ENCODE measurements around the gene VPS13D.

The VPS13D gene

DNA sequence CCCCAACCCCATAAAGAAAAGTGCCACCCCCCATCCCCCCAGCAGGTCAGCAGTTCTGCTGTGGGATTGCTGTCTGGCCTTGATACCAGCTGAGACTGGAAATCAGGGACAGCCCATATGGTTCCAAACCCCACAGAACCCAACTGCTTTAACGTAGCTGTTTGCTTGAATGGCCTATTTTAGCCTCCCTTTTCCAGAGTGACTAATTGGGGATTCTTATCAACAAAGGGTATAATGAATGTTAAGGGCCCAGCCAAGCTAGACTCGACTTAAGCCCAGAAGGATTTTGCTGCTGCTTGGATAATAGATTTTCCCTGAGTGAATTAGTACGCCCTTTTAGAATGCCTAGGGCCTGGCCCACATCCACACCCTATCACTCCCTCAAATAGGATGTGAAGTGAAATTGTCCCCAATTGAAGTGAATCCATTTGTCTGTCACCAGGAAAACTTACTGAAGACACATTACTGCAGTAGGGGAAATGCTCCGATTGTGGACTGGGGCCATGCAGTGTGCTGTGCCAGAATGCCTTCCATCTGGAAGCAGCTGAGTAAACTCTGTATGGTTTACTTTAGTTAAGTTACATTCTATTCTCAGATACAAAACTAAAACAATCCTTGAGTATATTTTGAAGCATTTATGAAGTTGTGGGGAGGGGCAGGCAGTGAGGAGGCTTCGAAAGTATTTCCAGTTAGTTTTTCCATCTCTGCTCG, 231.2 kb downstream of the VPS13D start:
- ChIA-PET POLR2A (no interaction called here), CTCF (interaction anchor here (1.2 kb wide), 1 partner anchor 16 kb away, joined by 3 read pairs; no protein-coding TSS in a partner anchor)
- DNase-seq (ENCODE audit: extremely low spot score): no peak
- TF ChIP-seq CTCF (IDR thresholded peaks at IDR 0.05; ENCODE audit: control extremely low read depth, extremely low read depth, low read depth, missing control alignments): no peak

GRCh38 chr1:12461754-12462153, 231.9 kb downstream of the VPS13D start:
- POLR2A ChIA-PET: no interaction called here
- TF ChIP-seq CTCF (IDR thresholded peaks at IDR 0.05; ENCODE audit: control extremely low read depth, extremely low read depth, low read depth, missing control alignments): no peak
- CTCF ChIA-PET: interaction anchor here (1.2 kb wide), 1 partner anchor 15 kb away, joined by 3 read pairs; no protein-coding TSS in a partner anchor
- no peak for DNase-seq (ENCODE audit: extremely low spot score)

DNA sequence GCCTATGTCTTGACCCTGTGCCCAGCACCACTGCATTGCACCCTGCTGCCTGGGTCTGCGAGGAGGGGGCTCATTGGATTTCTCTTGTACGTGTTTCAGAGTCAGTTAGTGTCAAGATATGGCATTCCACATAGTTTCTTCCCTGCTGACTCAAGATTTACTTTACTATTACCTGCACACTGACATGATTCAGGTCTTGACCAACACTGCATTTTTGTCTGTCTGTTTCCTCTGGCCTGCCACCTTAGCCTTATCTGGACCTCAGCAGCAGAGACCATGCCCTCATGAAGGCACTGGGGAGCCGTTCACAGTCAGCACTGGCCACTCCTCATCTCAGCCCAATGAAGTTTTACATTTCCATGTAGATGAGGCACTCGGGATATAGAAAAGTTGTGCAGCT, 232.8 kb downstream of the VPS13D start:
- CTCF ChIA-PET: interaction anchor here (0.8 to 1.1 kb wide), 3 partner anchors 10 to 15 kb away, joined by 3 read pairs; no protein-coding TSS in a partner anchor
- POLR2A ChIA-PET: no interaction called here

DNA sequence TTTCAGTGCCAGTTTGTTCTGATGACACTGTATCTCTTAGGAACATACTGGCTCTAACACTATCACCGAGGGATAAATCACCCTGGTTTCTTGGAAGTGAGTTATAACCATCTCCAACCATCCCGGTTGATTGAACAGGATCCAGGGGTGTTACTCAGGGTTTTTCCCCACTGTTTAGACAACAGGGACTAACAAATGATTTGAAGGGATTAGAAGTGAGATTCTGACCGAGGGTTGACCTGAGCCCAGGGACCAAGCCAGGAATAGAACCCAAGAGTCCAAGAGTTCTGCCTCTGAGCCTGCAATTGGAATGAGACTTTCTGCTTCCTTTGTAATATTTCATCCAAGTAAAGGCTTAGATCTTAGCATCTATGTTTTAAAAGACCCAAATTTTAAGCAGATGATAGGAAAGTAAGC, 234.2 kb downstream of the VPS13D start:
- no peak for DNase-seq (ENCODE audit: extremely low spot score)
- ChIA-PET POLR2A (no interaction called here), CTCF (no interaction called here)
- no peak for TF ChIP-seq CTCF (IDR thresholded peaks at IDR 0.05; ENCODE audit: control extremely low read depth, extremely low read depth, low read depth, missing control alignments)

More for the DNA sequence above, 232.8 kb downstream of the VPS13D start:
- no peak for DNase-seq (ENCODE audit: extremely low spot score)
- no peak for TF ChIP-seq CTCF (IDR thresholded peaks at IDR 0.05; ENCODE audit: control extremely low read depth, extremely low read depth, low read depth, missing control alignments)

- ChIA-PET POLR2A (no interaction called here), CTCF (no interaction called here)
- no peak for TF ChIP-seq CTCF (IDR thresholded peaks at IDR 0.05; ENCODE audit: control extremely low read depth, extremely low read depth, low read depth, missing control alignments)
- no peak for DNase-seq (ENCODE audit: extremely low spot score)
Observed at GRCh38 chr1:12464598-12465056, 234.8 kb downstream of the VPS13D start.

GRCh38 chr1:12465126-12465525, 235.3 kb downstream of the VPS13D start:
- no peak for DNase-seq (ENCODE audit: extremely low spot score)
- ChIA-PET CTCF (no interaction called here), POLR2A (no interaction called here)
- TF ChIP-seq CTCF (IDR thresholded peaks at IDR 0.05; ENCODE audit: control extremely low read depth, extremely low read depth, low read depth, missing control alignments): no peak
